GM12891 (cell line): ENCODE results near the gene TRPV5.

Experiments
- PAX5 ChIP-seq: IDR thresholded peaks from 2 replicates; pipeline ENCODE4 v1.6.1; 2011; ENCODE audit warnings: low read length, moderate library complexity, mild to moderate bottlenecking; ENCODE audit not compliant: insufficient read depth, severe bottlenecking
- POLR2A ChIP-seq: IDR thresholded peaks from 2 replicates; pipeline ENCODE4 v1.6.1; 2011; ENCODE audit warnings: low read depth, low read length, control low read depth
- SPI1 ChIP-seq: IDR thresholded peaks from 2 replicates; pipeline ENCODE4 v1.6.1; 2011; ENCODE audit warnings: low read depth, low read length, control low read depth

DNA sequence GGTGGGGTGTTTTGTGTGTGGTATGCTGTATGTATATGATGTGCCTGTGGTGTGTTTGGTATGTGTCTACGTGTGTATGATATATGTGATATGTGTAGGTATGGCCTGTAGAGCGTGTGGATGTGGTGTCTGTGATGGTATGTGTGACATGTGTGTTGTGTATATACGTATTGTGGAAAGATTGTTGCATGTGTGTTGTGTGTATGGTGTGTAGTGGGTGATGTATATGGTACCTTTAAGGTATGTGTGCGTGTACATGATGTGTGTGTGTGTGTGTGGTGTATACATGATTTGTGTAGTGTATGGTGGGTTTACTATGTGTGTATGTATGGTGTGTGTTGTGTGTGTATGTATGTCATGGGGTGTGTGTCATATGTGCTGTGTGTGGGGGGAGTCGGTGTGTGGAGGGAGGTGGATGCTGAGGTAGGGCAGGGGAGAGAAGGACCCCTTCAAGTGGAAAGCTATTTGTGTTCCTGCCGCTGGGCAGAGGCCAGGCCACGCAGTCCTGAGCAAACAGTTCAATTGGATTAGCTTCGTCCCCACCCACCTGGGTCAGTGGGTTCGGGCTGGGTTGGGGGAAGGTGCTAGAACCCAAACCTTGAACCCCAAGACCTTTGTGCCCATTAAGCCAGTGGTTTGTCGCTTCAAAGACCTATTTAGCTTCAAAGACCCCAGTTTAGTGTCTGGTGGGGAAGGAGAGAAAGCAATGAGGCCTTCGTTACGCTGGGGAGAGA is 46.1 kb downstream of the TRPV5 start:
- TF ChIP-seq PAX5 (no peak), POLR2A (no peak), SPI1 (no peak)
